WTC11 (cell line): ENCODE results near the gene ASPN. TPM values are rescaled to one million over a fixed set of nuclear protein-coding genes. Genes with fewer than 3 reads are reported as not detected.

ENCODE experiments used
- ATAC-seq: fragments of 200-7000 bp; cut with Tn5 transposase; 2 replicates; pipeline ENCODE4 v1.10.0; 2021; ENCODE audit warnings: mild to moderate bottlenecking, moderate library complexity
- CTCF ChIA-PET: fragments of 300-600 bp; sonication (Branson Sonifier 250); formaldehyde crosslinking; loops from one replicate; lab custom pipeline; 2021; ENCODE audit warnings: antibody characterized with exemption; lab: Charles Lee
- POLR2A ChIA-PET: fragments of 350-600 bp; sonication (Branson Sonifier 250); formaldehyde crosslinking; loops from one replicate; lab custom pipeline; 2021; ENCODE audit warnings: antibody characterized with exemption; lab: Charles Lee
- DNase-seq: peaks from one replicate; pipeline ENCODE4 v3.0.0; 2021; ENCODE audit warnings: low spot score
- H3K27ac Mint-ChIP-seq: 2 replicates; pipeline ENCODE4 v1.8.0; 2021; ENCODE audit warnings: mixed read lengths
- H3K27me3 Mint-ChIP-seq: 2 replicates; pipeline ENCODE4 v1.8.0; 2021; ENCODE audit warnings: low read depth, mild to moderate bottlenecking, moderate library complexity, mixed read lengths
- H3K36me3 Mint-ChIP-seq: 2 replicates; pipeline ENCODE4 v1.8.0; 2021; ENCODE audit warnings: mixed read lengths
- H3K4me1 Mint-ChIP-seq: 2 replicates; pipeline ENCODE4 v1.8.0; 2022; ENCODE audit warnings: mixed read lengths
- H3K4me3 Mint-ChIP-seq: 2 replicates; pipeline ENCODE4 v1.8.0; 2021; ENCODE audit warnings: mild to moderate bottlenecking, moderate library complexity, mixed read lengths
- H3K9me3 Mint-ChIP-seq: 2 replicates; pipeline ENCODE4 v1.8.0; 2021; ENCODE audit warnings: mixed read lengths
- CBFB ChIP-seq: sonication (generic); formaldehyde crosslinking; IDR thresholded peaks from 2 replicates; pipeline ENCODE4 v1.8.1; 2022; ENCODE audit warnings: mild to moderate bottlenecking, low read depth, missing genetic modification reagents
- KAT7 ChIP-seq: sonication (generic); formaldehyde crosslinking; IDR thresholded peaks from 2 replicates; pipeline ENCODE4 v1.8.1; 2023; ENCODE audit warnings: missing genetic modification reagents, mild to moderate bottlenecking, borderline replicate concordance
- PRRX2 ChIP-seq: fragments of 250-450 bp; sonication (Bioruptor Pico); IDR thresholded peaks from 2 replicates; pipeline ENCODE4 v1.8.0; 2021; ENCODE audit warnings: mild to moderate bottlenecking
- RELA ChIP-seq: sonication (generic); formaldehyde crosslinking; IDR thresholded peaks from 2 replicates; pipeline ENCODE4 v1.8.1; 2022; ENCODE audit warnings: missing genetic modification reagents, mild to moderate bottlenecking, borderline replicate concordance
- TCF7 ChIP-seq: sonication (generic); formaldehyde crosslinking; IDR thresholded peaks from 2 replicates; pipeline ENCODE4 v1.8.0; 2022; ENCODE audit warnings: mild to moderate bottlenecking, low read depth, missing genetic modification reagents, moderate library complexity
- TEAD1 ChIP-seq: sonication (generic); formaldehyde crosslinking; IDR thresholded peaks from 2 replicates; pipeline ENCODE4 v1.8.0; 2022; ENCODE audit warnings: mild to moderate bottlenecking, missing genetic modification reagents
- ZNF263 ChIP-seq: sonication (generic); formaldehyde crosslinking; IDR thresholded peaks from 2 replicates; pipeline ENCODE4 v1.8.1; 2022; ENCODE audit warnings: low read depth, mild to moderate bottlenecking, moderate library complexity, missing genetic modification reagents
- ZNF317 ChIP-seq: sonication (generic); formaldehyde crosslinking; IDR thresholded peaks from 2 replicates; pipeline ENCODE4 v1.8.1; 2023; ENCODE audit warnings: low read depth, mild to moderate bottlenecking, moderate library complexity, missing genetic modification reagents, borderline replicate concordance
- ZNF423 ChIP-seq: fragments of 250-450 bp; sonication (Bioruptor Pico); IDR thresholded peaks from 2 replicates; pipeline ENCODE4 v2.1.2; 2022; ENCODE audit warnings: mild to moderate bottlenecking, moderate library complexity
- total RNA-seq: library from RNA; stranded (reverse); gene quantifications from 3 replicates; pipeline ENCODE4 v1.2.3, GENCODE V29; 2021
- TF ChIP-seq, protein P1 (sequence below): fragments of 250-450 bp; sonication (Bioruptor Pico); IDR thresholded peaks from 2 replicates; pipeline ENCODE4 v1.9.0; 2021; ENCODE audit warnings: mild to moderate bottlenecking
- TF ChIP-seq, protein P2 (sequence below): sonication (generic); formaldehyde crosslinking; IDR thresholded peaks from 2 replicates; pipeline ENCODE4 v1.8.1; 2022; ENCODE audit warnings: missing genetic modification reagents, borderline replicate concordance
- TF ChIP-seq, protein P3 (sequence below): sonication (generic); formaldehyde crosslinking; IDR thresholded peaks from 2 replicates; pipeline ENCODE4 v1.8.0; 2022; ENCODE audit warnings: missing genetic modification reagents
- TF ChIP-seq, protein P4 (sequence below): sonication (generic); formaldehyde crosslinking; IDR thresholded peaks from 2 replicates; pipeline ENCODE4 v1.8.1; 2022; ENCODE audit warnings: low read depth, mild to moderate bottlenecking, moderate library complexity, missing genetic modification reagents, borderline replicate concordance
- TF ChIP-seq, protein P5 (sequence below): sonication (generic); formaldehyde crosslinking; IDR thresholded peaks from 2 replicates; pipeline ENCODE4 v1.8.0; 2022; ENCODE audit warnings: mild to moderate bottlenecking, missing genetic modification reagents
- TF ChIP-seq, protein P6 (sequence below): fragments of 250-450 bp; sonication (Bioruptor Pico); IDR thresholded peaks from 2 replicates; pipeline ENCODE4 v1.9.0; 2021; ENCODE audit warnings: mild to moderate bottlenecking
- TF ChIP-seq, protein P7 (sequence below): fragments of 250-450 bp; sonication (Bioruptor Pico); IDR thresholded peaks from 2 replicates; pipeline ENCODE4 v1.9.0; 2021; ENCODE audit warnings: mild to moderate bottlenecking, borderline replicate concordance
- TF ChIP-seq, protein P8 (sequence below): sonication (generic); formaldehyde crosslinking; IDR thresholded peaks from 2 replicates; pipeline ENCODE4 v1.8.0; 2023; ENCODE audit warnings: mild to moderate bottlenecking, missing genetic modification reagents

Gene ASPN
- total RNA-seq, 1 experiment from 2014 or later, result not detected

DNA sequence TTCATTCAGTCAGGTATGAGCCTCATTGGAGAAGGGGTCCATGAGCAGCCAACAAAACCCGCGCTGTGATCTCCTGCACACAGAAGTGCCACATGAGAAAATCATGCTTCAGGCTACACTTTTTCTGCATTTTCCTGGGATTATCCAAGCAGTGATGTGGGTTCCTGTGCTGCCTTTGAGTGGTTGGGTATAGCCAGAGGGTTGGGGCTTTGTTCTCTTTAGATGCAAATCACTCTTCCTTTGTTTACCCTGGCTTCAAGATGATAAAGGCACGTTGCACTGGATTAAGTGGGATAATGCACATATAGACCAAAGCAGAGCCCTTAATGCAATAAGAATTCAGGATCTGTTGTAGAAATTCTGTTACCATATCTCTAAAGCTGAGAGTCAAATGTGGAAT, 34.7 kb upstream of the ASPN start:
- H3K27me3 Mint-ChIP-seq, result no peaks in the 10 kb centered on the region
- peak; percentile 93 for ATAC-seq
- H3K4me1 Mint-ChIP-seq, result peaks cover 15% of the 10 kb centered on the region
- TF ChIP-seq, protein P1, sequence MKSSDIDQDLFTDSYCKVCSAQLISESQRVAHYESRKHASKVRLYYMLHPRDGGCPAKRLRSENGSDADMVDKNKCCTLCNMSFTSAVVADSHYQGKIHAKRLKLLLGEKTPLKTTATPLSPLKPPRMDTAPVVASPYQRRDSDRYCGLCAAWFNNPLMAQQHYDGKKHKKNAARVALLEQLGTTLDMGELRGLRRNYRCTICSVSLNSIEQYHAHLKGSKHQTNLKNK (CRISPR knock-in tag), result no peak
- TF ChIP-seq ZNF263 (CRISPR knock-in tag), result no peak
- TF ChIP-seq, protein P2, sequence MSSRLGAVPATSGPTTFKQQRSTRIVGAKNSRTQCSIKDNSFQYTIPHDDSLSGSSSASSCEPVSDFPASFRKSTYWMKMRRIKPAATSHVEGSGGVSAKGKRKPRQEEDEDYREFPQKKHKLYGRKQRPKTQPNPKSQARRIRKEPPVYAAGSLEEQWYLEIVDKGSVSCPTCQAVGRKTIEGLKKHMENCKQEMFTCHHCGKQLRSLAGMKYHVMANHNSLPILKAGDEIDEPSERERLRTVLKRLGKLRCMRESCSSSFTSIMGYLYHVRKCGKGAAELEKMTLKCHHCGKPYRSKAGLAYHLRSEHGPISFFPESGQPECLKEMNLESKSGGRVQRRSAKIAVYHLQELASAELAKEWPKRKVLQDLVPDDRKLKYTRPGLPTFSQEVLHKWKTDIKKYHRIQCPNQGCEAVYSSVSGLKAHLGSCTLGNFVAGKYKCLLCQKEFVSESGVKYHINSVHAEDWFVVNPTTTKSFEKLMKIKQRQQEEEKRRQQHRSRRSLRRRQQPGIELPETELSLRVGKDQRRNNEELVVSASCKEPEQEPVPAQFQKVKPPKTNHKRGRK (CRISPR knock-in tag), result no peak
- no peak for TF ChIP-seq TCF7 (CRISPR knock-in tag)
- TF ChIP-seq, protein P3, sequence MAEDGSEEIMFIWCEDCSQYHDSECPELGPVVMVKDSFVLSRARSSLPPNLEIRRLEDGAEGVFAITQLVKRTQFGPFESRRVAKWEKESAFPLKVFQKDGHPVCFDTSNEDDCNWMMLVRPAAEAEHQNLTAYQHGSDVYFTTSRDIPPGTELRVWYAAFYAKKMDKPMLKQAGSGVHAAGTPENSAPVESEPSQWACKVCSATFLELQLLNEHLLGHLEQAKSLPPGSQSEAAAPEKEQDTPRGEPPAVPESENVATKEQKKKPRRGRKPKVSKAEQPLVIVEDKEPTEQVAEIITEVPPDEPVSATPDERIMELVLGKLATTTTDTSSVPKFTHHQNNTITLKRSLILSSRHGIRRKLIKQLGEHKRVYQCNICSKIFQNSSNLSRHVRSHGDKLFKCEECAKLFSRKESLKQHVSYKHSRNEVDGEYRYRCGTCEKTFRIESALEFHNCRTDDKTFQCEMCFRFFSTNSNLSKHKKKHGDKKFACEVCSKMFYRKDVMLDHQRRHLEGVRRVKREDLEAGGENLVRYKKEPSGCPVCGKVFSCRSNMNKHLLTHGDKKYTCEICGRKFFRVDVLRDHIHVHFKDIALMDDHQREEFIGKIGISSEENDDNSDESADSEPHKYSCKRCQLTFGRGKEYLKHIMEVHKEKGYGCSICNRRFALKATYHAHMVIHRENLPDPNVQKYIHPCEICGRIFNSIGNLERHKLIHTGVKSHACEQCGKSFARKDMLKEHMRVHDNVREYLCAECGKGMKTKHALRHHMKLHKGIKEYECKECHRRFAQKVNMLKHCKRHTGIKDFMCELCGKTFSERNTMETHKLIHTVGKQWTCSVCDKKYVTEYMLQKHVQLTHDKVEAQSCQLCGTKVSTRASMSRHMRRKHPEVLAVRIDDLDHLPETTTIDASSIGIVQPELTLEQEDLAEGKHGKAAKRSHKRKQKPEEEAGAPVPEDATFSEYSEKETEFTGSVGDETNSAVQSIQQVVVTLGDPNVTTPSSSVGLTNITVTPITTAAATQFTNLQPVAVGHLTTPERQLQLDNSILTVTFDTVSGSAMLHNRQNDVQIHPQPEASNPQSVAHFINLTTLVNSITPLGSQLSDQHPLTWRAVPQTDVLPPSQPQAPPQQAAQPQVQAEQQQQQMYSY (CRISPR knock-in tag), result no peak
- TF ChIP-seq KAT7 (CRISPR knock-in tag), result no peak
- TF ChIP-seq ZNF317 (CRISPR knock-in tag), result no peak
- TF ChIP-seq, protein P4, sequence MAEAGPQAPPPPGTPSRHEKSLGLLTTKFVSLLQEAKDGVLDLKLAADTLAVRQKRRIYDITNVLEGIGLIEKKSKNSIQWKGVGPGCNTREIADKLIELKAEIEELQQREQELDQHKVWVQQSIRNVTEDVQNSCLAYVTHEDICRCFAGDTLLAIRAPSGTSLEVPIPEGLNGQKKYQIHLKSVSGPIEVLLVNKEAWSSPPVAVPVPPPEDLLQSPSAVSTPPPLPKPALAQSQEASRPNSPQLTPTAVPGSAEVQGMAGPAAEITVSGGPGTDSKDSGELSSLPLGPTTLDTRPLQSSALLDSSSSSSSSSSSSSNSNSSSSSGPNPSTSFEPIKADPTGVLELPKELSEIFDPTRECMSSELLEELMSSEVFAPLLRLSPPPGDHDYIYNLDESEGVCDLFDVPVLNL (CRISPR knock-in tag), result no peak
- TF ChIP-seq PRRX2 (CRISPR knock-in tag), result no peak
- TF ChIP-seq, protein P5, sequence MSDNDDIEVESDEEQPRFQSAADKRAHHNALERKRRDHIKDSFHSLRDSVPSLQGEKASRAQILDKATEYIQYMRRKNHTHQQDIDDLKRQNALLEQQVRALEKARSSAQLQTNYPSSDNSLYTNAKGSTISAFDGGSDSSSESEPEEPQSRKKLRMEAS, result no peak
- no peak for TF ChIP-seq RELA
- no peak for DNase-seq
- H3K36me3 Mint-ChIP-seq, result no peaks in the 10 kb centered on the region
- ChIA-PET CTCF (interaction anchor here (1.7 kb wide), 1 partner anchor 15 kb away, joined by 4 read pairs; no protein-coding TSS in a partner anchor), POLR2A (no interaction called here)
- peaks cover 12% of the 10 kb centered on the region for H3K9me3 Mint-ChIP-seq
- no peak overlapping the region for H3K27ac Mint-ChIP-seq
- no peak overlapping the region for H3K4me3 Mint-ChIP-seq

DNA sequence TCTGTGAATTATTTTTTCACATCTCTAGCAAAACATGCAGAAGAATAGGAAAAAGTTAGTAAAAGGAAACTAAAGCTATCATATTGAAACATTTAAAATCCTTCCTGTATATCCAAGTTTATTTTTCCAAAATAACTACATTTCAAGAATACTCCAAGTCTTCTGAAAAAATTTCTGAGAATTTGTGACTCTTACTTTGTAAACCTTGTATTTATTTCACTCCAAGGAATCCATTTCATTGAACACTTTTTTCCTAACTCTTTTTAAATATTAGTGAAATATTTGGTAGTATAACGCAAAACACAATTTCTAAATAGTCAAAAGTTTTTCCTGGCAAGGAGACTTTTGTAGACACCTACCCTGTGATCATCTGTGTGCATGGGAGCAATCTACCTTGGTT, 34.2 kb upstream of the ASPN start:
- CTCF ChIA-PET, result no interaction called here
- TF ChIP-seq ZNF423 (CRISPR knock-in tag) (no peak), TEAD1 (no peak), CBFB (no peak), ZNF263 (CRISPR knock-in tag) (no peak)
- TF ChIP-seq, protein P6, sequence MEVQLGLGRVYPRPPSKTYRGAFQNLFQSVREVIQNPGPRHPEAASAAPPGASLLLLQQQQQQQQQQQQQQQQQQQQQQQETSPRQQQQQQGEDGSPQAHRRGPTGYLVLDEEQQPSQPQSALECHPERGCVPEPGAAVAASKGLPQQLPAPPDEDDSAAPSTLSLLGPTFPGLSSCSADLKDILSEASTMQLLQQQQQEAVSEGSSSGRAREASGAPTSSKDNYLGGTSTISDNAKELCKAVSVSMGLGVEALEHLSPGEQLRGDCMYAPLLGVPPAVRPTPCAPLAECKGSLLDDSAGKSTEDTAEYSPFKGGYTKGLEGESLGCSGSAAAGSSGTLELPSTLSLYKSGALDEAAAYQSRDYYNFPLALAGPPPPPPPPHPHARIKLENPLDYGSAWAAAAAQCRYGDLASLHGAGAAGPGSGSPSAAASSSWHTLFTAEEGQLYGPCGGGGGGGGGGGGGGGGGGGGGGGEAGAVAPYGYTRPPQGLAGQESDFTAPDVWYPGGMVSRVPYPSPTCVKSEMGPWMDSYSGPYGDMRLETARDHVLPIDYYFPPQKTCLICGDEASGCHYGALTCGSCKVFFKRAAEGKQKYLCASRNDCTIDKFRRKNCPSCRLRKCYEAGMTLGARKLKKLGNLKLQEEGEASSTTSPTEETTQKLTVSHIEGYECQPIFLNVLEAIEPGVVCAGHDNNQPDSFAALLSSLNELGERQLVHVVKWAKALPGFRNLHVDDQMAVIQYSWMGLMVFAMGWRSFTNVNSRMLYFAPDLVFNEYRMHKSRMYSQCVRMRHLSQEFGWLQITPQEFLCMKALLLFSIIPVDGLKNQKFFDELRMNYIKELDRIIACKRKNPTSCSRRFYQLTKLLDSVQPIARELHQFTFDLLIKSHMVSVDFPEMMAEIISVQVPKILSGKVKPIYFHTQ (CRISPR knock-in tag), result no peak
- TF ChIP-seq, protein P7, sequence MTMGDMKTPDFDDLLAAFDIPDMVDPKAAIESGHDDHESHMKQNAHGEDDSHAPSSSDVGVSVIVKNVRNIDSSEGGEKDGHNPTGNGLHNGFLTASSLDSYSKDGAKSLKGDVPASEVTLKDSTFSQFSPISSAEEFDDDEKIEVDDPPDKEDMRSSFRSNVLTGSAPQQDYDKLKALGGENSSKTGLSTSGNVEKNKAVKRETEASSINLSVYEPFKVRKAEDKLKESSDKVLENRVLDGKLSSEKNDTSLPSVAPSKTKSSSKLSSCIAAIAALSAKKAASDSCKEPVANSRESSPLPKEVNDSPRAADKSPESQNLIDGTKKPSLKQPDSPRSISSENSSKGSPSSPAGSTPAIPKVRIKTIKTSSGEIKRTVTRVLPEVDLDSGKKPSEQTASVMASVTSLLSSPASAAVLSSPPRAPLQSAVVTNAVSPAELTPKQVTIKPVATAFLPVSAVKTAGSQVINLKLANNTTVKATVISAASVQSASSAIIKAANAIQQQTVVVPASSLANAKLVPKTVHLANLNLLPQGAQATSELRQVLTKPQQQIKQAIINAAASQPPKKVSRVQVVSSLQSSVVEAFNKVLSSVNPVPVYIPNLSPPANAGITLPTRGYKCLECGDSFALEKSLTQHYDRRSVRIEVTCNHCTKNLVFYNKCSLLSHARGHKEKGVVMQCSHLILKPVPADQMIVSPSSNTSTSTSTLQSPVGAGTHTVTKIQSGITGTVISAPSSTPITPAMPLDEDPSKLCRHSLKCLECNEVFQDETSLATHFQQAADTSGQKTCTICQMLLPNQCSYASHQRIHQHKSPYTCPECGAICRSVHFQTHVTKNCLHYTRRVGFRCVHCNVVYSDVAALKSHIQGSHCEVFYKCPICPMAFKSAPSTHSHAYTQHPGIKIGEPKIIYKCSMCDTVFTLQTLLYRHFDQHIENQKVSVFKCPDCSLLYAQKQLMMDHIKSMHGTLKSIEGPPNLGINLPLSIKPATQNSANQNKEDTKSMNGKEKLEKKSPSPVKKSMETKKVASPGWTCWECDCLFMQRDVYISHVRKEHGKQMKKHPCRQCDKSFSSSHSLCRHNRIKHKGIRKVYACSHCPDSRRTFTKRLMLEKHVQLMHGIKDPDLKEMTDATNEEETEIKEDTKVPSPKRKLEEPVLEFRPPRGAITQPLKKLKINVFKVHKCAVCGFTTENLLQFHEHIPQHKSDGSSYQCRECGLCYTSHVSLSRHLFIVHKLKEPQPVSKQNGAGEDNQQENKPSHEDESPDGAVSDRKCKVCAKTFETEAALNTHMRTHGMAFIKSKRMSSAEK (CRISPR knock-in tag), result no peak
- TF ChIP-seq, protein P8, sequence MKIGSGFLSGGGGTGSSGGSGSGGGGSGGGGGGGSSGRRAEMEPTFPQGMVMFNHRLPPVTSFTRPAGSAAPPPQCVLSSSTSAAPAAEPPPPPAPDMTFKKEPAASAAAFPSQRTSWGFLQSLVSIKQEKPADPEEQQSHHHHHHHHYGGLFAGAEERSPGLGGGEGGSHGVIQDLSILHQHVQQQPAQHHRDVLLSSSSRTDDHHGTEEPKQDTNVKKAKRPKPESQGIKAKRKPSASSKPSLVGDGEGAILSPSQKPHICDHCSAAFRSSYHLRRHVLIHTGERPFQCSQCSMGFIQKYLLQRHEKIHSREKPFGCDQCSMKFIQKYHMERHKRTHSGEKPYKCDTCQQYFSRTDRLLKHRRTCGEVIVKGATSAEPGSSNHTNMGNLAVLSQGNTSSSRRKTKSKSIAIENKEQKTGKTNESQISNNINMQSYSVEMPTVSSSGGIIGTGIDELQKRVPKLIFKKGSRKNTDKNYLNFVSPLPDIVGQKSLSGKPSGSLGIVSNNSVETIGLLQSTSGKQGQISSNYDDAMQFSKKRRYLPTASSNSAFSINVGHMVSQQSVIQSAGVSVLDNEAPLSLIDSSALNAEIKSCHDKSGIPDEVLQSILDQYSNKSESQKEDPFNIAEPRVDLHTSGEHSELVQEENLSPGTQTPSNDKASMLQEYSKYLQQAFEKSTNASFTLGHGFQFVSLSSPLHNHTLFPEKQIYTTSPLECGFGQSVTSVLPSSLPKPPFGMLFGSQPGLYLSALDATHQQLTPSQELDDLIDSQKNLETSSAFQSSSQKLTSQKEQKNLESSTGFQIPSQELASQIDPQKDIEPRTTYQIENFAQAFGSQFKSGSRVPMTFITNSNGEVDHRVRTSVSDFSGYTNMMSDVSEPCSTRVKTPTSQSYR (CRISPR knock-in tag), result no peak

More for the DNA sequence above, 34.2 kb upstream of the ASPN start:
- Mint-ChIP-seq H3K36me3 (no peaks in the 10 kb centered on the region), H3K9me3 (peaks cover 12% of the 10 kb centered on the region), H3K4me1 (peaks cover 15% of the 10 kb centered on the region), H3K27ac (no peak overlapping the region), H3K4me3 (no peak overlapping the region), H3K27me3 (no peaks in the 10 kb centered on the region)
- no peak for DNase-seq
- no peak for ATAC-seq
- POLR2A ChIA-PET, result no interaction called here
